CD4-positive, alpha-beta T cell (primary cell): ENCODE results near the gene LIG1. TPM values are rescaled to one million over a fixed set of nuclear protein-coding genes. Genes with fewer than 3 reads are reported as not detected.

Experiments used
- ATAC-seq: fragments of 200-7000 bp; cut with Tn5 transposase; one replicate; pipeline ENCODE4 v1.10.0; 2022; ENCODE audit warnings: mild to moderate bottlenecking; ENCODE audit not compliant: poor library complexity
- CTCF ChIA-PET: fragments of 350-600 bp; sonication (Branson Sonifier 250); formaldehyde crosslinking; loops from one replicate; lab custom pipeline; 2021; ENCODE audit warnings: antibody characterized with exemption, inconsistent platforms; lab: Charles Lee
- POLR2A ChIA-PET: fragments of 350-600 bp; sonication (Branson Sonifier 250); formaldehyde crosslinking; loops from one replicate; lab custom pipeline; 2021; ENCODE audit warnings: antibody characterized with exemption, inconsistent platforms; lab: Charles Lee
- DNase-seq, 14 experiments: peaks; one replicate each; pipeline ENCODE4 v3.0.0-alpha.2; 2013 to 2020; ENCODE audit warnings: mixed read lengths in 2 of 14
- H3K27ac ChIP-seq, 2 donors: one replicate each; pipeline versions ENCODE4 v1.5.1 to v1.7.0; 2013; ENCODE audit warnings: low read length in 2 of 2, low read depth in 1 of 2, mild to moderate bottlenecking in 1 of 2
- H3K27me3 ChIP-seq, 2 experiments: 1 replicate in 1 of 2; 2 replicates in 1 of 2; pipeline versions ENCODE4 v1.6.1 to v1.7.0; 2013; ENCODE audit warnings: low read length in 2 of 2, control low read depth in 1 of 2, mild to moderate bottlenecking in 1 of 2, moderate library complexity in 1 of 2; ENCODE audit not compliant: insufficient read depth in 2 of 2, control insufficient read depth in 1 of 2
- H3K36me3 ChIP-seq: one replicate; pipeline ENCODE4 v1.6.1; 2013; ENCODE audit warnings: low read length, control low read depth; ENCODE audit not compliant: insufficient read depth
- H3K4me1 ChIP-seq: one replicate; pipeline ENCODE4 v1.6.1; 2013; ENCODE audit warnings: low read length, control low read depth; ENCODE audit not compliant: insufficient read depth
- H3K4me3 ChIP-seq: one replicate; pipeline ENCODE4 v1.5.1; 2013; ENCODE audit warnings: mild to moderate bottlenecking, low read length, moderate library complexity
- H3K9me3 ChIP-seq, 2 experiments: 1 replicate in 1 of 2; 2 replicates in 1 of 2; pipeline versions ENCODE4 v1.6.1 to v1.7.0; 2013; ENCODE audit warnings: low read length in 2 of 2, mild to moderate bottlenecking in 2 of 2, control low read depth in 1 of 2, moderate library complexity in 1 of 2; ENCODE audit not compliant: control insufficient read depth in 1 of 2, insufficient read depth in 1 of 2
- H3K27ac Mint-ChIP-seq: one replicate; pipeline ENCODE4 v1.8.0; 2020; ENCODE audit warnings: mixed read lengths
- H3K27me3 Mint-ChIP-seq: one replicate; pipeline ENCODE4 v1.8.0; 2021; ENCODE audit warnings: mixed read lengths
- H3K36me3 Mint-ChIP-seq: one replicate; pipeline ENCODE4 v1.8.0; 2021; ENCODE audit warnings: low read depth, mixed read lengths
- H3K4me1 Mint-ChIP-seq: one replicate; pipeline ENCODE4 v1.8.0; 2021; ENCODE audit warnings: low read depth, mixed read lengths
- H3K4me3 Mint-ChIP-seq: one replicate; pipeline ENCODE4 v1.8.0; 2020; ENCODE audit warnings: mild to moderate bottlenecking, mixed read lengths
- H3K9me3 Mint-ChIP-seq: one replicate; pipeline ENCODE4 v1.8.0; 2020; ENCODE audit warnings: mixed read lengths
- intact Hi-C, 2 experiments: fragments of 100-400 bp; cut with DNase I in 1 of 2; cut with micrococcal nuclease in 1 of 2; formaldehyde crosslinking; loops; one replicate each; pipeline versions ENCODE4 v1.15.1 to v1.9.0; 2023 to 2025; cut with DNase I, micrococcal nuclease
- total RNA-seq, 174 experiments: library from RNA in 2 of 174; stranded (reverse) in 2 of 174; gene quantifications; one replicate each; pipeline ENCODE4 v1.2.3 and lab custom pipeline; 2021 to 2026
- TF ChIP-seq, protein P1 (sequence below): fragments of 200-600 bp; IDR thresholded peaks from one replicate; pipeline ENCODE4 v1.8.0; 2022; ENCODE audit warnings: antibody characterized with exemption, mild to moderate bottlenecking

LIG1 gene
- total RNA-seq, 2 experiments from 2014 or later = 62.8 to 70.7 TPM

- no peaks in the 10 kb centered on the region for H3K27me3 Mint-ChIP-seq
- Histone ChIP-seq H3K4me3 (no peak overlapping the region), H3K36me3 (peaks cover 29% of the 10 kb centered on the region), H3K4me1 (no peaks in the 10 kb centered on the region), H3K27me3 (no peaks in the 10 kb centered on the region), H3K9me3 (peaks cover 0 to 8% of the 10 kb centered on the region in 2 experiments), H3K27ac (no peak overlapping the region)
- peaks cover 5% of the 10 kb centered on the region for H3K4me1 Mint-ChIP-seq
- H3K27ac Mint-ChIP-seq = no peak overlapping the region
- H3K9me3 Mint-ChIP-seq = no peaks in the 10 kb centered on the region
- peaks cover 83% of the 10 kb centered on the region for H3K36me3 Mint-ChIP-seq
- H3K4me3 Mint-ChIP-seq = no peak overlapping the region
- CTCF ChIA-PET = no interaction called here
- TF ChIP-seq, protein P1, sequence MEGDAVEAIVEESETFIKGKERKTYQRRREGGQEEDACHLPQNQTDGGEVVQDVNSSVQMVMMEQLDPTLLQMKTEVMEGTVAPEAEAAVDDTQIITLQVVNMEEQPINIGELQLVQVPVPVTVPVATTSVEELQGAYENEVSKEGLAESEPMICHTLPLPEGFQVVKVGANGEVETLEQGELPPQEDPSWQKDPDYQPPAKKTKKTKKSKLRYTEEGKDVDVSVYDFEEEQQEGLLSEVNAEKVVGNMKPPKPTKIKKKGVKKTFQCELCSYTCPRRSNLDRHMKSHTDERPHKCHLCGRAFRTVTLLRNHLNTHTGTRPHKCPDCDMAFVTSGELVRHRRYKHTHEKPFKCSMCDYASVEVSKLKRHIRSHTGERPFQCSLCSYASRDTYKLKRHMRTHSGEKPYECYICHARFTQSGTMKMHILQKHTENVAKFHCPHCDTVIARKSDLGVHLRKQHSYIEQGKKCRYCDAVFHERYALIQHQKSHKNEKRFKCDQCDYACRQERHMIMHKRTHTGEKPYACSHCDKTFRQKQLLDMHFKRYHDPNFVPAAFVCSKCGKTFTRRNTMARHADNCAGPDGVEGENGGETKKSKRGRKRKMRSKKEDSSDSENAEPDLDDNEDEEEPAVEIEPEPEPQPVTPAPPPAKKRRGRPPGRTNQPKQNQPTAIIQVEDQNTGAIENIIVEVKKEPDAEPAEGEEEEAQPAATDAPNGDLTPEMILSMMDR = no peak
- ATAC-seq = no peak
- no peak for DNase-seq
- POLR2A ChIA-PET = no interaction called here
- intact Hi-C loops = no loop called here
These were observed 49.1 kb downstream of the LIG1 start for GRCh38 chr19:48121066-48121465.

- H3K27ac ChIP-seq = no peak overlapping the region
- no peak overlapping the region for H3K4me3 Mint-ChIP-seq
These were observed 49.6 kb downstream of the LIG1 start for GRCh38 chr19:48120505-48120904.

GRCh38 chr19:48118131-48118517 lies 52.0 kb downstream of the LIG1 start:
- no peak overlapping the region for H3K27ac Mint-ChIP-seq

More at GRCh38 chr19:48120505-48120904, 49.6 kb downstream of the LIG1 start:
- intact Hi-C loops = no loop called here
- ChIA-PET CTCF (no interaction called here), POLR2A (no interaction called here)
- Mint-ChIP-seq H3K27ac (no peak overlapping the region), H3K27me3 (no peaks in the 10 kb centered on the region), H3K9me3 (no peaks in the 10 kb centered on the region), H3K36me3 (peaks cover 85% of the 10 kb centered on the region), H3K4me1 (peaks cover 5% of the 10 kb centered on the region)
- ATAC-seq (no peak), DNase-seq (no peak)
- Histone ChIP-seq H3K4me1 (no peaks in the 10 kb centered on the region), H3K4me3 (no peak overlapping the region), H3K9me3 (peaks cover 0 to 8% of the 10 kb centered on the region in 2 experiments), H3K36me3 (peaks cover 29% of the 10 kb centered on the region), H3K27me3 (no peaks in the 10 kb centered on the region)
- TF ChIP-seq, protein P1 = no peak

More at GRCh38 chr19:48118131-48118517, 52.0 kb downstream of the LIG1 start:
- ChIA-PET POLR2A (interaction anchor here (0.7 kb wide), 1 partner anchor 588 kb away, joined by 5 read pairs; no protein-coding TSS in a partner anchor), CTCF (no interaction called here)
- TF ChIP-seq, protein P1 = no peak
- Histone ChIP-seq H3K4me1 (no peaks in the 10 kb centered on the region), H3K36me3 (peaks cover 26% of the 10 kb centered on the region), H3K9me3 (peaks cover 0 to 8% of the 10 kb centered on the region in 2 experiments), H3K4me3 (no peak overlapping the region), H3K27me3 (no peaks in the 10 kb centered on the region), H3K27ac (no peak overlapping the region)
- no peaks in the 10 kb centered on the region for H3K27me3 Mint-ChIP-seq
- intact Hi-C loops = no loop called here
- no peaks in the 10 kb centered on the region for H3K9me3 Mint-ChIP-seq
- ATAC-seq (no peak), DNase-seq (no peak)
- no peak overlapping the region for H3K4me3 Mint-ChIP-seq
- peaks cover 5% of the 10 kb centered on the region for H3K4me1 Mint-ChIP-seq
- peaks cover 77% of the 10 kb centered on the region for H3K36me3 Mint-ChIP-seq
